Measurements from ENCODE around the gene MBL2. TPM values are rescaled to one million over a fixed set of nuclear protein-coding genes. Genes with fewer than 3 reads are reported as not detected.

Gene MBL2
- total and polyA plus RNA-seq, 3 donors from 2014 or later: 0.08 to 0.16 (median 0.12) TPM

DNA sequence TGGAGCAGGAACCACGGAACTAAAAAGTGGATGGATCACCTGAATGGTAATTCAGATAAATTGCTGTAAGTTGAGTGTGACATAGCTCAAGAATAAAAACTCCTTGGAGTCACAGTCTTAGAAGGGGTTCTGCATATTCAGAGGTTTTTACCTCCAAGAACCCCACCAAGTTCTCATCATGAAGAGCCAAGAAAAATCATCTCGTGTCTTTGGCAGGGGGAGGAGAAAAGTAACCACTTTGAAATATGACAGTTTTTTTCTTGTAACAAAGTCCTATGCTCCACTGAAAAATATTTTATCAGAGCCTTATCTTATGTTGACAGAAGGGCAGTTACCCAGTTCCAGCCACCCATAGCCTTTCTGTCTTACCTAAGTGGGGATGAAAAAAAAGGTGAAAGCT, 38.2 kb upstream of the MBL2 start:
- Histone ChIP-seq H3K36me3 (ENCODE audit: low read depth, missing control alignments) (no peaks in the 10 kb centered on the region), H3K4me3 (no peak overlapping the region), H3K27me3 (no peaks in the 10 kb centered on the region), H3K27ac (no peak overlapping the region), H3K9me3 (no peaks in the 10 kb centered on the region), H3K4me1 (no peaks in the 10 kb centered on the region)
- WGBS, 2 donors: 65 to 79% methylated on average over 2 of the region's 2 CpGs
- intact Hi-C loops (cut with DNase I; ENCODE audit: low total_unique reads): no loop called here
- no peak for TF ChIP-seq POLR2A (IDR thresholded peaks at IDR 0.05)
- TF ChIP-seq, protein P1, sequence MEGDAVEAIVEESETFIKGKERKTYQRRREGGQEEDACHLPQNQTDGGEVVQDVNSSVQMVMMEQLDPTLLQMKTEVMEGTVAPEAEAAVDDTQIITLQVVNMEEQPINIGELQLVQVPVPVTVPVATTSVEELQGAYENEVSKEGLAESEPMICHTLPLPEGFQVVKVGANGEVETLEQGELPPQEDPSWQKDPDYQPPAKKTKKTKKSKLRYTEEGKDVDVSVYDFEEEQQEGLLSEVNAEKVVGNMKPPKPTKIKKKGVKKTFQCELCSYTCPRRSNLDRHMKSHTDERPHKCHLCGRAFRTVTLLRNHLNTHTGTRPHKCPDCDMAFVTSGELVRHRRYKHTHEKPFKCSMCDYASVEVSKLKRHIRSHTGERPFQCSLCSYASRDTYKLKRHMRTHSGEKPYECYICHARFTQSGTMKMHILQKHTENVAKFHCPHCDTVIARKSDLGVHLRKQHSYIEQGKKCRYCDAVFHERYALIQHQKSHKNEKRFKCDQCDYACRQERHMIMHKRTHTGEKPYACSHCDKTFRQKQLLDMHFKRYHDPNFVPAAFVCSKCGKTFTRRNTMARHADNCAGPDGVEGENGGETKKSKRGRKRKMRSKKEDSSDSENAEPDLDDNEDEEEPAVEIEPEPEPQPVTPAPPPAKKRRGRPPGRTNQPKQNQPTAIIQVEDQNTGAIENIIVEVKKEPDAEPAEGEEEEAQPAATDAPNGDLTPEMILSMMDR (IDR thresholded peaks at IDR 0.05): no peak
- DNase-seq: no peak

DNA sequence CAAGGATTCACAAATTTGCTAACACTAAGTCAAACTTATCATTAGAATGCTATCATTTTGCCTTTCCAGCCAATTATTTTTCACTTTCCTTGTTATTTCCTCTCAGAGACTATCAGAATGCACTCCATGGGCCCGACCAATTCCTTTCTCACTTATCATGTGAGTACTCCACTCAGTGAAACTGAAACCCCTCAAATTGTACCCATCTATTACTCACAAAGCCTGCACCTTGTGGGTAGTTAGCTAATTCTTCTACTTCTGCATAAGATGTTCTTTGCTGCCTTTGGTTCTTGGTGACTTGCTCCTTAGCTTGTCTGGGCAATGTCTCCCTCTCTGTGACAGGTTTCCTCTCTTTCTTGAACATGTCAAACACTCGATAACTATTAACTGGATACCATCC, 35.2 kb upstream of the MBL2 start:
- Histone ChIP-seq H3K4me1 (no peaks in the 10 kb centered on the region), H3K27me3 (no peaks in the 10 kb centered on the region), H3K36me3 (ENCODE audit: low read depth, missing control alignments) (no peaks in the 10 kb centered on the region), H3K27ac (no peak overlapping the region), H3K9me3 (no peaks in the 10 kb centered on the region), H3K4me3 (no peak overlapping the region)
- intact Hi-C loops (cut with DNase I; ENCODE audit: low total_unique reads): no loop called here
- no peak for DNase-seq
- 56 to 57% methylated on average over 2 of the region's 2 CpGs for WGBS, 2 donors
- TF ChIP-seq, protein P1 (IDR thresholded peaks at IDR 0.05): no peak
- TF ChIP-seq POLR2A (IDR thresholded peaks at IDR 0.05): no peak

DNA sequence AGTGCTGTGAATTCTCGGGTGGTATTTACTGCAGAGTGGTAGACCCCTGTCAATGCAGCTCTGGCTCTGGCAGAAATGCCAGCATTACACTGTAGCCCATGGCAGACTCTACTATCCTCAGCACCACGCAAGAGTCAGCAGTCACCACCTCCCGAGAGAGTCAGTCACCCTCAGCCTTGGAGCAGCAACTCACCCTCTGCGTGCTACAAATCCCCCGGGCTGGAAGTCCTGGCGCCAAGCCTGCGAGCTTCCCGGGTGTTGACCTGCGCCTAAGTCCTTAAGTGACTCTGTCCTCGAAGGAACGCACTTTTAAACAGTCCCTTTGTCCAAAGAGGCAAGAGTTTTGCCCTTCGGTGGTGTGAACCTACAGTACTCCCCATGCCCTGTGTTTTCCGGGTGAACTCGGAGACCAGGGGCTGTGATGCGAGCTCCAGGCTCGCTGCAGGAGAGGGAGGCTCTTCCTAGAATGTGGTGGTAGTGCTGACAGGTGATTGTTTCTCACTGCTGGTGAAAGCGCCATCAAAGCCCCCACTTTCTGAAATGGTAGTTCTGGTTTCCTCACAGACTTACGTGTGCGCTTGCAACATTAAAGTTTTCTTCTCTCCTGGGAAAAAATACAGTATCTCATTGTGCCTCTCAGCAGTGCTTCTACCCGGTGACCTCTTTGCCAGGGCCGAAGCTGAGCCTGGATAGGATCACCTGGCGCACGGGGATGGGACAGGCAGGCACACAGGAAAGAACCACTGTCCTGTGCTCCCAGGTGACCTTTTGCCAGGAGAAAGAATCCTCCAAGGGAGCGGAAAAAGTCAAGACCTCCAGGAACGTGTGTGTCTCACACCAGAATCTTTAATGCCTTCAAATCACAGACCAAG, 33.1 kb upstream of the MBL2 start:
- Histone ChIP-seq H3K27me3 (no peaks in the 10 kb centered on the region), H3K9me3 (no peaks in the 10 kb centered on the region), H3K4me1 (no peaks in the 10 kb centered on the region), H3K4me3 (no peak overlapping the region), H3K36me3 (ENCODE audit: low read depth, missing control alignments) (no peaks in the 10 kb centered on the region), H3K27ac (no peak overlapping the region)
- intact Hi-C loops (cut with DNase I; ENCODE audit: low total_unique reads): no loop called here
- no peak for TF ChIP-seq POLR2A (IDR thresholded peaks at IDR 0.05)
- TF ChIP-seq, protein P1 (IDR thresholded peaks at IDR 0.05): no peak
- no peak for DNase-seq
- WGBS, 2 donors: 58 to 72% methylated on average over 24 of the region's 25 CpGs

DNA sequence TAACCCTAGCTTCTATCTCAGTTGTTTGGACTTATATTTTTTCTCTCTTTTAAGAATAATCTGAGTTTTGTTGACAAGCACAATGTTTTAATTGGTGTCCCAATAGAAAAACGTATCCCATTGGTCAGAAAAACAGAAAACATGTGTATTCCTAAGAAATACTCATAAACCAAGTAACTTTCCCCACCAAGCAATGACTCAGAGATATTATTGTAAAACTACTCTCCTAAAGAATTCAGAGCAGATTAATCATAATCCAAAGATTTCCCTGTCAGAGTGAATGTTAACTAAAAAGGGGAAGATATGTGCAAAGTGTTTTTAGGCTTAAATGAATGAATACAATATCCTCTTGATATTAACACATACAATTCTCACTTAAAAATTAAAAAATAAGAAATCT, 29.4 kb upstream of the MBL2 start:
- no peak for DNase-seq
- intact Hi-C loops (cut with DNase I; ENCODE audit: low total_unique reads): no loop called here

More for the DNA sequence above, 29.4 kb upstream of the MBL2 start:
- Histone ChIP-seq H3K27ac (no peak overlapping the region), H3K36me3 (ENCODE audit: low read depth, missing control alignments) (no peaks in the 10 kb centered on the region), H3K9me3 (no peaks in the 10 kb centered on the region), H3K27me3 (no peaks in the 10 kb centered on the region), H3K4me3 (no peak overlapping the region), H3K4me1 (no peaks in the 10 kb centered on the region)
- no peak for TF ChIP-seq POLR2A (IDR thresholded peaks at IDR 0.05)
- TF ChIP-seq, protein P1 (IDR thresholded peaks at IDR 0.05): no peak
- WGBS, 2 donors: 64 to 68% methylated on average over 1 of the region's 1 CpG

Data from testis (tissue), 3 donors.